Measurements from ENCODE around the gene TIFAB.

TIFAB gene

DNA sequence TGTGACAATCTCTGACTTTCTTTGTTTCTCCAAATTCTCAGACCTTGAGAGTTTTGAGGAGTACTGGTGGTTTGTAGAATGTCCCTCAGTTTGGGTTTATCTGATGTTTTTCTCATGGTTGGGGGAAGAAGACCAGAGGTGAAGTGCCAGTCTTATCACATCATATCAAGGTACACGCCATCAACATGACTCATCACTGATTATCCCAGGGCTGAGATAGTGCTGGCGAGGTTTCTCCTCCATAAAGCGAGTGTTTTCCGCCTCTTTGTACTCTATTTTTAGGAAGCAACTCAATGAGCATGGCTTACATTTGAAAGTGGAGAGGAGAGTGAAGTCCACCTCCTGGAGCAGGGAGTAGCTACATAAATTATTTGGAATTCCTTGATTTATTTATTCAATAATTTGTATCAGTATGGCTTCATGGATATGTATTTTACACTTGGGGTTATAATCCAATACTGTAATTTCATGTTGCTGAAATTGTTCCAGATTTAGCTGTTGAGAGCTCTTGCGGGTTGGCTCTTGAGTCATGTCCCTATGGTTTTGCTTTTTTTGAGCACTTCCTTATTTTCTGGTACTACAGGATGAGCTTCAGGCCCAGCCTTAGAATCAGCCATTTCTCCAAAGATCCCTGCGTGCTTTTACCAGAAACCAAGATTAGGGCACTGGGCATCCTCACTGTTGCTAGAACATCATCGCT lies 28.9 kb downstream of the TIFAB start:
- Mint-ChIP-seq H3K9me3 (peaks cover 7 to 8% of the 10 kb centered on the region in 2 donors), H3K4me3 (no peak overlapping the region), H3K36me3 (peaks cover 0 to 7% of the 10 kb centered on the region in 2 donors), H3K27ac (no peak overlapping the region), H3K4me1 (peaks cover 3 to 9% of the 10 kb centered on the region in 2 donors), H3K27me3 (peaks cover 12 to 13% of the 10 kb centered on the region in 2 donors)
- DNase-seq (no peak), ATAC-seq (replicated peaks) (peak; percentile 34 to 48)

DNA sequence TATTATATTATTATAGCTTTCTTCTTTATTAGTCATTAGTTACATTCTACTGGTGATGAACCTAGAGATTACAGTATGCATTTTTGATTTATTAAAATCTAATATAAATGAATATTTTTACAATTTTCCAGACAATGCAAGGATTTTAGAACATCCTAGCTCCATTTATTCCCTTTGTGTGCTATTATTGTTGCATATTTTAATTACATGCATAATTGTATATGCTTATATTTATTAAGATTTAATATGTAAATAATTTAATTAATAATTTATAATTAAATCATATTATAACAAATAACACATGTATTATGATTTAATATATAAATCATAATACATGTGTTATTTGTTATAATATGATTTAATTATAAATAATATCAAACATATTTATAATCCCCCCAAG lies 29.7 kb downstream of the TIFAB start:
- DNase-seq, result no peak
- H3K9me3 Mint-ChIP-seq, result peaks cover 5 to 8% of the 10 kb centered on the region in 2 donors
- peaks cover 3 to 9% of the 10 kb centered on the region in 2 donors for H3K4me1 Mint-ChIP-seq
- H3K27me3 Mint-ChIP-seq, result peaks cover 12 to 13% of the 10 kb centered on the region in 2 donors
- ATAC-seq (replicated peaks), result no peak
- no peak overlapping the region for H3K4me3 Mint-ChIP-seq
- peaks cover 0 to 7% of the 10 kb centered on the region in 2 donors for H3K36me3 Mint-ChIP-seq
- H3K27ac Mint-ChIP-seq, result no peak overlapping the region

DNA sequence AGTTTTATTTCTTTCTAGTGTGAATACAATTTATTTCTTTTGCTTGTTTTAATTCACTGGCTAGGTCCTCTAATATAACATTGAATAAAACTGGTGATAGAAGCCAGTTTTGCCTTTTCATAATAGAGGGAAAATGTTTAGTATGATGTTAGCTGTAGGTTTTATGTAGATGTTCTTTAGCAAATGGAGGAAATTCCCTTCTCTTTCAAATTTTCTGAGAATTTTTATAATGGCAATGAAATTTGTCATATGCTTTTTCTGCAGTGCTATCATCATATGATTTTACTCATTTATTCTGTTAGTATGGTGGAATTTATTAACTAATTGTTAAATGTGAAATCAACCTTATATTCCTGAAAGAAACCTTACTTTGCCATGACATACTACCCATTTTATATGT lies 35.1 kb downstream of the TIFAB start:
- no peak overlapping the region for H3K4me3 Mint-ChIP-seq
- H3K9me3 Mint-ChIP-seq, result peaks cover 5 to 8% of the 10 kb centered on the region in 2 donors
- no peak for ATAC-seq (replicated peaks)
- peaks cover 7 to 13% of the 10 kb centered on the region in 2 donors for H3K27me3 Mint-ChIP-seq
- H3K4me1 Mint-ChIP-seq, result no peaks in the 10 kb centered on the region
- DNase-seq, result no peak
- H3K27ac Mint-ChIP-seq, result no peak overlapping the region
- peaks cover 0 to 7% of the 10 kb centered on the region in 2 donors for H3K36me3 Mint-ChIP-seq

DNA sequence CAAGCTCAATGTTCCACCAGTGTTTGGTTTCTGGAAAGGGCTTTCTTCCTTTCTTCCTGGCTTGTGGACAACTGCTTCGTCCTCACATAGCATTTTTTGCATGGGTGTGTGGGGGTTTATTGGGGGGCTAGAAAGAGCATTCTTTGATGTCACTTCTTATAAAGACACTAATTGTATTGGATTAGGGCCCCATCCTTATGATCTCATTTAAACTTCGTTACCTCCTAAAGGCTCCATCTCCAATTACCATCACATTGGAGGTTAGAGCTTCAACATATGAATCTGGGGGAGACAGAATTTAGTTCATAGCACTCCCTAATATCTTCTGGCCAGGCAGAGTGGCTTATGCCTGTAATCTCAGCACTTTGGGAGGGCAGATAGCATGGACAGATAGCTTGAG lies 47.1 kb downstream of the TIFAB start:
- Mint-ChIP-seq H3K36me3 (no peaks in the 10 kb centered on the region), H3K9me3 (peaks cover 0 to 3% of the 10 kb centered on the region in 2 donors), H3K4me3 (no peak overlapping the region), H3K27me3 (no peaks in the 10 kb centered on the region), H3K4me1 (peaks cover 5 to 6% of the 10 kb centered on the region in 2 donors), H3K27ac (no peak overlapping the region)
- ATAC-seq (replicated peaks) (no peak), DNase-seq (no peak)

DNA sequence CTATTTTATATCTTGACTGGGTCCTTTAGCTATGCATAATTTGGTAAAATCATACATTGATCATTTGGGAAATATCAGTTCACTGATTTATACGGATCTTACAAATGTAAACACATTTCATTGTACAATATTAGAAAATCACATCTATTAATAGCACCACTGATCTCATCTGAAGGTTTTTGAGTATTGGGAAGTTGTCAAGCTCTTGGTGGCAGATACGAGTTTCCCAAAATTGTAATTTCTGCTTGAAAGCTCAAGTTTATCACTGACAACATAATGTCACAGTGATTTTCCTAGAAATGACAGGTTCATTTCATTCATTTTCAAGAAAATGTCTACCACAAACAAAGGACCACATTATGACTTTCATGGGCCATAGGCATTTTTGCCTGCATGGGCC lies 50.1 kb downstream of the TIFAB start:
- Mint-ChIP-seq H3K9me3 (peaks cover 0 to 1% of the 10 kb centered on the region in 2 donors), H3K27me3 (no peaks in the 10 kb centered on the region), H3K4me3 (no peak overlapping the region), H3K36me3 (no peaks in the 10 kb centered on the region), H3K27ac (no peak overlapping the region), H3K4me1 (peaks cover 19 to 28% of the 10 kb centered on the region in 2 donors)
- ATAC-seq (replicated peaks), result no peak
- no peak for DNase-seq

DNA sequence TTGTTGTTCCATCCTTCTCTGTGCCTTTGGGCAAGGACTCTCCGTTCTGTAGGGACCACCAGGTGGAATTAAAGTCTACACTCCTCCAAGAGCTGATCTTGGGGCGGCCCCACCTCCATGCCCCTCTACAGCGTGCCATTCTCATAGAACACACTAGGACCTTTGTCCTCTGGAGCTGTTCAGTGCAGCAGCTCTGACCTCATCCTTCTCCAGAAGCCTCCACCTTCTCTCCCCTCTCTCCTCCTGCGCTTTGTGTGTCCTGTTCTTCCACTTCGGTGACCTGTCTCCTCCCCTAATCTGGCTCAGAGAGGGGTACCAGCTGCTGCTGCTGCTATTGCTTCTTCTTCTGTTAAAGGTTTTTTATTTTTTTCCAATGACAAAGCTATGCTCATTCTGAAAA lies 51.3 kb downstream of the TIFAB start:
- Mint-ChIP-seq H3K27ac (no peak overlapping the region), H3K27me3 (no peaks in the 10 kb centered on the region), H3K36me3 (peaks cover 0 to 7% of the 10 kb centered on the region in 2 donors), H3K4me1 (peaks cover 27 to 39% of the 10 kb centered on the region in 2 donors), H3K9me3 (peaks cover 0 to 1% of the 10 kb centered on the region in 2 donors), H3K4me3 (no peak overlapping the region)
- ATAC-seq (replicated peaks) (no peak), DNase-seq (no peak)

DNA sequence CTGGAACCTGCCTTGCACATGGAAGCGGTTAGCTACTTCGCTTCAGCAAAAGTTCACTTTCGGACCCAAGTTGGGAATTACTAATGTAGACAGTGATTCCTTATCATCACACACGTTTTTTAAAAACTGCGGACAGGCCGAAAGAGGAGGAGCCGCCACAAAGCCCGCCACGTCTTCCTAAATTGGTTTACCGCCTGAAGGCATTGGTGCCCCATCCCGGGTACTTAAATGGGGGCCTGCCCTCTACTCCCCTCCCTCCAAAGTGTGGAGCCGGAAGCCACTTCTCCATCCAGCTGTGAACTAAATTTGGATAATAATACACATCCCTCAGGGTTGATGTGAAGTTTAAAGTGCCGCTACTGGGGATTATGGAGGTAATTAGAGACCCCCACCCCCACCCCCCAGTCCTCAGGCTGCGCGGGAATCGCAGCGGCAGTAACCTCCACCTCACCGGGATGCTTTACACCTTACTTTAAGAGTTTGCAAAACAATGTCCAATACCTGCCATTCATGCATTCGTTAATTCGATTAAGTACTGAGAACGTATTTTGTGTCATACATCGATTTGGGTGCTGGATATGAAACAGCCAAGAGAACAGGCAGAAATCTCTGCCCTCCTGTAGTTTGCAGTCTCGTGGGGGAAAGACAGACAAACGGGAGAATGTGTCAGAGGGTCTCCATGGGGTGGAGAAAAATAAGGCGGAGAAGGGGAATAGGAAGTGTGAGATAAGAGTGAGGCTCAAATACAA lies 52.2 kb downstream of the TIFAB start:
- no peak for DNase-seq
- no peak for ATAC-seq (replicated peaks)
- Mint-ChIP-seq H3K4me3 (peak overlapping the region; percentile 90 to 98), H3K27ac (peak overlapping the region; percentile 98), H3K27me3 (no peaks in the 10 kb centered on the region), H3K36me3 (peaks cover 2 to 12% of the 10 kb centered on the region in 2 donors), H3K4me1 (peaks cover 34 to 48% of the 10 kb centered on the region in 2 donors), H3K9me3 (peaks cover 0 to under 1% of the 10 kb centered on the region in 2 donors)

DNA sequence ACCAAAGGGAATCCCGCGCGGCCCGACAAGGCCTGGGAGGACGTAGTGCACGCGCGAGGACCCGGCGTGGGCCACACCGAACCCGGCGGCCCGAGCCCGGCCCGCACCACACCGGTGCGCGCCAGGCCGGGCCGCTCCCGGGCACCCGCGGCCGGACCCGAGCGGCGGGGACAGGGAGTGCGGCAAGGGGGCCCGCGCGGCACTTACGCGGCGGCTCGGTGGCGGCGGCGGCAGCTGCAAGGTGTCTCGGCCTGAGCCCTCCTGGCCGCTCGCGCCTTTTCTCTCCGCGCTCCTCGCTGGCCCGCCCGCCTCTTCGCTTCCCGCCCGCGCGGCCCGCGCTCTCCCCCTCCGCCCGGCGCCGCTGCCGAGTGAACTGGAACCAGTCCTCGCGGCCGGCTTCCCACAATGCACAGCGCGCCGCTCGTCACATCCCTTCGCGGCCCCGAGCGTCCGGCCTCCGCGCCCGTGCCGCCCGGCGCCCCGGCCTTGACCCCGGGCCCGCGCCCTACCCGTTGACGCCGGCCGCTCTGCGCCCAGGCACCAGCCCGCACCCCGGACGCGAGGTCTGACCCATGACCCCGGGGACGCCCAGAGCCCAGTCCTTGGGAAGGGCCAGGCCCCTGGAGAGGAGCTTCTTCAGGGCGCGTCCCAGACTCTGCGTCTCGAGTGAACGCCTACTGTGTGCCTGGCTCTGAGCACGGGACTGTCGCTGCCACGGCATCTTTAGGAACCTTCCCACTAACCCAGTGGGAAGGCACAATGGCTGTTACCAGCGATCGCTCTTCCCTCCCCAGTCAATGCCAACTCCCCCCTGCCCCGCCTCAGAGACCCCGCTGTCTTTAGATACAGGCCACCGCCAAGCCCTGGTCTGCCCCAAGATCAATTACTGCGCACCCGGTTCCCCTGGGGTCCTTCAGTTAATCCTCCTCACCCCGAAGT lies 53.0 kb downstream of the TIFAB start, which contains the start of gene MACROH2A1:
Gene MACROH2A1 (minus strand): TSS at position 377 of the 939 bp plus-strand sequence. CDS start 10,138 bp downstream, outside the sequence.
- H3K9me3 Mint-ChIP-seq, result no peaks in the 10 kb centered on the region
- H3K27me3 Mint-ChIP-seq, result no peaks in the 10 kb centered on the region
- peak; percentile 83 for DNase-seq
- peak within 1 kb of the TSS; percentile 92 to 98 for H3K4me3 Mint-ChIP-seq
- peak; percentile 89 to 92 for ATAC-seq (replicated peaks)
- peak within 1 kb of the TSS; percentile 98 for H3K27ac Mint-ChIP-seq
- H3K4me1 Mint-ChIP-seq, result peaks cover 41 to 57% of the 10 kb centered on the region in 2 donors
- H3K36me3 Mint-ChIP-seq, result peaks cover 2 to 19% of the 10 kb centered on the region in 2 donors

DNA sequence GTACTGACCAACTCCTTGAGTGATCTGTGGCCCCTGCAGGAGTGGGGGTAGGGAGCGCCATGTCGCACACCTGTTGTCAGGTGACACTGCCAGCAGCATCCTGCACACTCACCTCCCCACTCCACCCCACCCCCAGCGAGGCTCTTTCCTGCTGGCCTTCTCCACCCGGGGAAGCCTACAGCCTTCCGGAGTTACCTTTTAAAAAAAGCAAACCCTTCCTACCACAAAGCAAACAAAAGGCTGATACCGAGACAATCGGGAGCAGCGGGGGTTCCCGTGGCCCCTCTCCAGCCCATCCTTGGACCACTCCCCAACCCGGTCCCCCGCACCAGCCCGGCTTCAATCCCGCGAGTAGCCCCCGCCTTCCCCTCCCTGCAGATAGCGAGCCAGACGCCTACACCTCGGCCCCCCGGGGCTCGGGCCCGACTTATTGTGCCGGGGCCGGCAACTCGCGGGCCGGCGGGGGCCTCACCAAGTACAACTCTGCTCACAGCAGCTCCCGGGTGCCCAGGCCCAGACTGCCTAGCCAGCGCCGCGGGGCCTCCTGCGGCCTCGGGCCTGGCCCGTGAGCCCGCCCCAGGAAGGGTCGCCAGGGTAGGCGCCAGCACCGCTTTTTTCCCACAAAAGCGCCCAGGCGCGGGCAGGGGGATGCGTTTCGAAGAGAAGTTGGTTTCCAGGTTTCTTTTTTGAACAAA lies 53.8 kb downstream of the TIFAB start:
- peak; percentile 16 for DNase-seq
- Mint-ChIP-seq H3K27me3 (no peaks in the 10 kb centered on the region), H3K4me1 (peaks cover 49 to 65% of the 10 kb centered on the region in 2 donors), H3K4me3 (peak overlapping the region; percentile 85 to 92), H3K9me3 (no peaks in the 10 kb centered on the region), H3K36me3 (peaks cover 2 to 21% of the 10 kb centered on the region in 2 donors), H3K27ac (peak overlapping the region; percentile 88)
- peak; percentile 53 to 56 for ATAC-seq (replicated peaks)
